BJ (cell line): ENCODE results near the gene NAA38. TPM values are rescaled to one million over a fixed set of nuclear protein-coding genes. Genes with fewer than 3 reads are reported as not detected.

Experiments
- CTCF ChIA-PET: fragments of 350-600 bp; formaldehyde crosslinking; extraction: SDS; loops from one replicate; lab custom pipeline; 2021; ENCODE audit warnings: antibody characterized with exemption, inconsistent platforms; lab: Yijun Ruan, JAX
- POLR2A ChIA-PET: fragments of 300-600 bp; sonication (Branson Sonifier 250); formaldehyde crosslinking; extraction: SDS; loops from one replicate; lab custom pipeline; 2021; ENCODE audit warnings: antibody characterized with exemption; lab: Charles Lee
- DNase-seq: peaks from one replicate; pipeline ENCODE4 v3.0.0-alpha.2; 2011; ENCODE audit warnings: low read depth
- H3K27me3 ChIP-seq: 2 replicates; pipeline ENCODE4 v1.6.0; 2011; ENCODE audit warnings: low read length; ENCODE audit not compliant: control insufficient read depth, insufficient read depth
- H3K36me3 ChIP-seq: 2 replicates; pipeline ENCODE4 v1.5.1; 2011; ENCODE audit warnings: low read length; ENCODE audit not compliant: control insufficient read depth, insufficient read depth
- H3K4me3 ChIP-seq: 2 replicates; pipeline ENCODE4 v1.5.1; 2011; ENCODE audit warnings: low read depth, mild to moderate bottlenecking, control low read depth, low read length
- polyA plus RNA-seq: library from polyadenylated mRNA; depleted of rRNA; stranded (reverse); fragments of >200 nt; gene quantifications from 2 replicates; pipeline ENCODE4 v1.2.3, GENCODE V29; 2011; rRNA removed
- small RNA-seq: library from RNA; depleted of rRNA; stranded (forward); fragments of <200 nt; gene quantifications from one replicate; pipeline ENCODE3, GENCODE V24; 2012; ENCODE audit warnings: low replicate concordance, low read depth; ENCODE audit not compliant: insufficient read length
- TF ChIP-seq, protein P1 (sequence below): IDR thresholded peaks from 2 replicates; pipeline ENCODE4 v1.5.1; 2011; ENCODE audit warnings: low read depth, mild to moderate bottlenecking, control low read depth, inconsistent platforms, low read length, moderate library complexity; ENCODE audit not compliant: insufficient read depth

NAA38 gene
- polyA plus RNA-seq, 1 experiment = 82.7 TPM

DNA sequence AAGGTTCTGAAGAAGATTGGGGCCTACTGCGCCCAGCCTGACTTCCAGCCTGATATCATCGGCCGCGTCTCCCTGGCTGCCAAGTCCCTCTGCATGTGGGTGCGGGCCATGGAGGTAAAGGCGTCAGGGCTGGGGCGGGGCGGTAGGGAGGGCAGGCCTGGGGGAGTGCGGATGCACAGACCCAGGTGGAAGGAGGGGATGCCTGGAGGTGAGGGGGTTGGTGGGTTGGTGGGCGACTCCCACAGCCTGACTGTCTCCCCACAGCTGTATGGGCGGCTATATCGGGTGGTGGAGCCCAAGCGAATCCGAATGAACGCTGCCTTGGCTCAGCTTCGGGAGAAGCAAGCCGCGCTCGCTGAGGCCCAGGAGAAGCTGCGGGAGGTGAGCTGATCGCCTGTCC, 50.2 kb downstream of the NAA38 start:
- ChIA-PET CTCF (interaction anchor here (1.8 kb wide), 1 partner anchor 25 kb away, joined by 6 read pairs; no protein-coding TSS in a partner anchor), POLR2A (no interaction called here)
- no peaks in the 10 kb centered on the region for H3K27me3 ChIP-seq
- H3K36me3 ChIP-seq = no peaks in the 10 kb centered on the region
- TF ChIP-seq, protein P1, sequence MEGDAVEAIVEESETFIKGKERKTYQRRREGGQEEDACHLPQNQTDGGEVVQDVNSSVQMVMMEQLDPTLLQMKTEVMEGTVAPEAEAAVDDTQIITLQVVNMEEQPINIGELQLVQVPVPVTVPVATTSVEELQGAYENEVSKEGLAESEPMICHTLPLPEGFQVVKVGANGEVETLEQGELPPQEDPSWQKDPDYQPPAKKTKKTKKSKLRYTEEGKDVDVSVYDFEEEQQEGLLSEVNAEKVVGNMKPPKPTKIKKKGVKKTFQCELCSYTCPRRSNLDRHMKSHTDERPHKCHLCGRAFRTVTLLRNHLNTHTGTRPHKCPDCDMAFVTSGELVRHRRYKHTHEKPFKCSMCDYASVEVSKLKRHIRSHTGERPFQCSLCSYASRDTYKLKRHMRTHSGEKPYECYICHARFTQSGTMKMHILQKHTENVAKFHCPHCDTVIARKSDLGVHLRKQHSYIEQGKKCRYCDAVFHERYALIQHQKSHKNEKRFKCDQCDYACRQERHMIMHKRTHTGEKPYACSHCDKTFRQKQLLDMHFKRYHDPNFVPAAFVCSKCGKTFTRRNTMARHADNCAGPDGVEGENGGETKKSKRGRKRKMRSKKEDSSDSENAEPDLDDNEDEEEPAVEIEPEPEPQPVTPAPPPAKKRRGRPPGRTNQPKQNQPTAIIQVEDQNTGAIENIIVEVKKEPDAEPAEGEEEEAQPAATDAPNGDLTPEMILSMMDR = no peak
- no peak for DNase-seq
- H3K4me3 ChIP-seq = no peak overlapping the region

Small RNA genes lying within 50 kb of the gene (small RNA-seq; reads per million reads assigned to genes)
- 0.63 reads per million for gene SCARNA21

Other genes with a start within 250 kb of the NAA38 start
- 33.6 and 46.2 TPM in 2 replicates for gene FXR2, start 242.7 kb downstream of the NAA38 start, polyA plus RNA-seq
- gene SAT2, start 229.7 kb downstream of the NAA38 start, polyA plus RNA-seq = 33.9 and 37.4 TPM in 2 replicates
- gene SHBG, start 227.4 kb downstream of the NAA38 start, polyA plus RNA-seq = 0.85 and 1.2 TPM in 2 replicates
- not detected in 2 replicates for gene ATP1B2, start 206.6 kb downstream of the NAA38 start, polyA plus RNA-seq
- gene TP53, start 170.1 kb downstream of the NAA38 start, polyA plus RNA-seq = 27.6 and 48.4 TPM in 2 replicates
- gene WRAP53, start 169.1 kb downstream of the NAA38 start, polyA plus RNA-seq = 5.8 and 7.9 TPM in 2 replicates
- 4.9 and 5.3 TPM in 2 replicates for gene EFNB3, start 152.4 kb downstream of the NAA38 start, polyA plus RNA-seq
- 0.09 and 0.10 TPM in 2 replicates for gene DNAH2, start 139.8 kb downstream of the NAA38 start, polyA plus RNA-seq
- 0.91 and 1.2 TPM in 2 replicates for gene KDM6B, start 23.3 kb downstream of the NAA38 start, polyA plus RNA-seq
- gene TMEM88, start 2.5 kb downstream of the NAA38 start, polyA plus RNA-seq = 0.25 and 0.29 TPM in 2 replicates
- 6.7 and 7.9 TPM in 2 replicates for gene CYB5D1, start 444 bp upstream of the NAA38 start, polyA plus RNA-seq
- 43.5 and 49.1 TPM in 2 replicates for gene CHD3, start 31.2 kb upstream of the NAA38 start, polyA plus RNA-seq
- 2.2 and 2.9 TPM in 2 replicates for gene RNF227, start 58.7 kb upstream of the NAA38 start, polyA plus RNA-seq
- gene KCNAB3, start 72.3 kb upstream of the NAA38 start, polyA plus RNA-seq = 1.9 TPM in 2 replicates
- 204 and 264 TPM in 2 replicates for gene TRAPPC1, start 74.4 kb upstream of the NAA38 start, polyA plus RNA-seq
- gene CNTROB, start 74.6 kb upstream of the NAA38 start, polyA plus RNA-seq = 19.4 and 26.8 TPM in 2 replicates
- 0.01 TPM in 1 of 2 replicates, not detected in the other for gene GUCY2D, start 145.1 kb upstream of the NAA38 start, polyA plus RNA-seq
- not detected in 2 replicates for gene ALOX15B, start 181.5 kb upstream of the NAA38 start, polyA plus RNA-seq
- not detected in 2 replicates for gene ALOX12B, start 230.2 kb upstream of the NAA38 start, polyA plus RNA-seq